Cerebellar cortex (tissue), 1 donor: ENCODE results near the gene GLS.
A peak's percentile ranks its signal among the peaks of the same experiment; 100 is the strongest.
"Not testable (repeated sequence)": the region's sequence is repeated elsewhere in the genome, so short reads cannot be mapped to it uniquely, and the experiment has no call there.

Experiments used
- DNase-seq: peaks from one replicate; pipeline ENCODE4 v3.0.0-alpha.2; 2015; ENCODE audit warnings: low spot score

GLS gene

GRCh38 chr2:190933361-190933760, 52.7 kb downstream of the GLS start:
- no peak for DNase-seq

DNA sequence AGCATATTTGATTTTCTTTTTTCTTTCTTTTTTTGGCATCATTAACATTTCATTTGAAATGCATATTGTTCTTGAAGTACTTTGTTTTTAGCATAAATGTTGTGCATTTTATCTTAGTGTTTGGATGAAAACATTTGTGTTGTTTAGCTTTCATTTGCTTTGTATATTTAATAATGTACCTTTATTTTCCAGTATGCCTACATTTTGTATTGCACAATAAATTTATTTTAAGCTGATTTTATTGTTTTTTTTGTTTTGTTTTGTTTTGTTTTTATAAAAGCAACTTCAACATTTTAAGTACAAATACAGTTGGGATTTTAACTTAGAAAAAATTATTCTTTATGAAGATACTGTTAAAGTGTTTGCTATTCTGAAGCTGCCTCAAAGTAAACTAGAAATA, 54.4 kb downstream of the GLS start:
- DNase-seq = no peak

DNA sequence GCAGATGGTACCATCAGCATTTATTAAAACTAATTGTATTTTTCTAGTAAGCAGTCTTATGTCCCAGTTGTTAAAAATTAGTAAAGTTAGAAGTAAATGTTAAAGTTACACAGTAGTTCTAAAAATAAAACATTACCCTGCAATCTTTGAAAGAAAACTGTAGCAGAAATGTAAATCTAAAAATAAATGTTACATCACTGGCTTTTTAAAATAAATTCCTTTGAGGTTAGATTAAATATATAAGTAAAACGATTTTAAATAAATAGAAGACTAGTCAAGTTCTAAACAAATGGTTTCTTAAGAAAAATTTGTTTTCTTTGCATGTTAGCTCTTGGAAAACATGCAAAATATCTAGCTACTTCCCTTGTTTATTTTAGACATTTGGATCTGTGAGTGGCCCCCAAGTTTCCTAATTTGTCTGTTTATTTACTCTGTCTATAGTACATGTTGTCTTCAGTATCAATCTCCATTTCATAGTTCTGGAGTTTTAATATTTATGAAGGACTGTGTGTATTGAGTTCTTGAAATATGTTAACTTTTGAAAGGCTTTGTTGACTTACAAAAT, 58.2 kb downstream of the GLS start:
- DNase-seq = no peak

DNA sequence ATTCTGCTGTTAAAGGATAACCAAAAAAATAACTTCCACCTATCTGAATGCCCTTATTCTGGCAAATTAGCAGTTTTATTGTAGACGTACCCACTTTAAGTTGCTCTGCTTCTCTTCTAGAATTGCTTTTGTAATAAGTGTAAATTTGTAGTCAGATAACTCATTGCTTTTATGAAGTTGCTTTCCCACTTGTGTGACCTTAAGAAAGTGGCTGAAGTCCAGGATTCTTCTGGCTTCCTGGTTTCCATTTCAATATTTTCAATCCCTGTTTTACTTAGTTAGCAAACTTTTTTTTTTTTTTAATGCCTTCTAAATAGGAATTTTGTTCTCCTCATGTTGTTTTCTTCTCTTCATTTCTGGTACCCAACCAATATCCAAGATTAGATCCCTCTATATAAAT, 59.8 kb downstream of the GLS start:
- DNase-seq = no peak

DNA sequence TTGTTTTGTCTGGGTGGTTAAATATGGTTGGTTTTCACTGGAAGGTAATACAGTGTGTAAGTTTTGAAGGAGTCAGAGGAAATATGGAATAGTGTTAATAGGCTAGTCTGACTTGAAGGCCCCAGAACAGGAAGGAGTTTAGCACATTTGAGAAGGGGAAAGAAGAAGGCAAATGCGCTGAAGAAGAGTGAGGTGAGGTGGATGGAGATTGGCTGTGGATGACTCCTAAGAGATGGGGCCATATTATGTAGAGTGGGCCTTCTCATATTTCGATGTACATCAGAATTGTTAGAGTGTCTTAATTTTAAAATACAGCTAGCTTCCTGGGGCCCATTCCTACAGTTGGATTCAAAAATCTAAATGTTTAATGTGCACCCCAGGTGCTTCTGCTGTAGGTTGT, 61.0 kb downstream of the GLS start:
- no peak for DNase-seq

- DNase-seq = no peak
Measured at GRCh38 chr2:190942697-190943096, 62.1 kb downstream of the GLS start.

DNA sequence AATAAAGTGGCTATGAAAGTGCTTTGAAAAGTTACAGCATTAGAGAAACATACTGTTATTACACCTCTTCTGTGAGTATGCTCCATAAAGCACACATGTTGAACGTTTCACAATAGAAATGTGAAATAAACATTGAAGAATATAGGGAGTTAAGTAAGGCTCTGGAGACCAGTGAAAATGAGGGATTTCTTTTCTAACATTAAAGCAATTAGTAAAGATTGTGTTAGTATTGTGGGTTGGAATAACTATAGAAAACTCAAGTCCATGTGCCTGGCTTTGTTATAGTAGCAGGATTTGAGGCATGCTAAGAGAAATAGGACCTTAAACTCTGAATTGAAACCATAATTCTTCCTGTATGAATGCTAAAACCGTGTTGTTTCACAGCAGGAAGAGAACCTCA, 63.1 kb downstream of the GLS start:
- no peak for DNase-seq

DNA sequence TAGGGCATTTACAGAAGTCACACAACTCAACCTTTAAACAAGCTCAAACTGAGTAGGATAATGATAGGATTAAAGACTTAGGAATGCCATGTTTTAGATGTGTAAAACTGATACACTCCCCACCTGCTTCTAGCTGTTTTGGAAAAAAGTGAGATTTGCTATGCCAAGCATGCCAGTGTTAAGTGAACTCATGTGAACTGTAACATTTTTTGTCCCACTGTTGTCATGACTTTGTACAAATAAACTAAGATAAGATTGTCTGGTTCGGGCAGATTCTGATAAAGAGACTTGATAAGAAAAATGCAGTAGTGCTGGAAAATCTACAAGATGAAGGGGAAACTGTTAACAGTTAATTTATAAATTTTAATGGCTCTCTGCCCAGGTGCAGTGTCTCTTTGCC, 66.5 kb downstream of the GLS start:
- DNase-seq = no peak

DNA sequence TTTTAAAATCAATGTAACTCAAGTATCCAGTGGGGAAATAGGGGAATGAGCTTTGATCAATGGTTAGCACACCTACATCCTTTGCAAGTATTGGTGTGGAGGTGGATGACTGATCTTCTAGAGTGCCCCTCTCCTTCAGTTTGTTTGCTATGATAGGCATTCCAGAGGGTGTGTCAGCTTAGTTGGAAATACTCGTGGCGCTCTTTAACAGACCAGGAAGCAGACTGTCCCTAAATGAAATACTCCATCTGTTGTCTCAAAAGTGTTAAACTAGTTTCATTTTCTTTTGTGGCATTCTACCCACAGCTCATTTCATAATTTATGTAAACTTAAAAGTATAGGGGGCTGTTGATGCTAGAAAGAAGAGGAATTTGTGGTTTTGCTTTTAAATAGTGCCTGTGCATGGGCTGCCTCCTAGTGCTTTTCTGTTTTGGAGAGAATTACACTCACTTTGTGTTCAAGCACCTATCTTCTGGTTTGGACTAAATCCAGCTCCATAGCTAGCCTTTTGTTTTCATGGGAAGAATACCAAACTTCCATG, 67.2 kb downstream of the GLS start:
- peak; percentile 32 for DNase-seq

DNA sequence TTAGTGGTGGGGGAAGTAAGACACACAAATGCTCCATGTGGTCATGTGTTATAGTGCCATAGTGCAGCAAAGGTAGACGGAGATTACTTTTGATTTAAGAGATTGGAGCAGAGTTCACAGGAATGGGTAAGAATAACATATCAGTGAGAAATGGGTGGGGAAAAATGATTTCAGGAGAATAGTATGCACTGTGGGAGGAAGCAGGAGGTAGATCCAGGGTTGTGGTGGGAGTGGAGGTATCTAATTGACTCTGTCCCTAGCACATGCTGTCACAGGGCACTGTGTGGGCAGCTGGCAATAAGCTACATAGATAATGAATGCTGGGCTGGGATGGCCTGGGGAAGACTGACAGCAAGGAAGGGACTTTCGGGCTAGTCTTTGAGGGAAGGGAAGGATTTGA, 68.0 kb downstream of the GLS start:
- no peak for DNase-seq

GRCh38 chr2:190950566-190950991, 70.0 kb downstream of the GLS start:
- peak; percentile 78 for DNase-seq

- DNase-seq = no peak
Measured at GRCh38 chr2:190953257-190953656, 72.6 kb downstream of the GLS start.

- DNase-seq = no peak
Measured at GRCh38 chr2:190959911-190960788, 79.5 kb downstream of the GLS start.

GRCh38 chr2:190961117-190961516, 80.5 kb downstream of the GLS start:
- DNase-seq = not testable (repeated sequence)

- no peak for DNase-seq
Measured at GRCh38 chr2:190961918-190962487, 81.4 kb downstream of the GLS start.

- DNase-seq = no peak
Measured at GRCh38 chr2:190963088-190963487, 82.5 kb downstream of the GLS start.

DNA sequence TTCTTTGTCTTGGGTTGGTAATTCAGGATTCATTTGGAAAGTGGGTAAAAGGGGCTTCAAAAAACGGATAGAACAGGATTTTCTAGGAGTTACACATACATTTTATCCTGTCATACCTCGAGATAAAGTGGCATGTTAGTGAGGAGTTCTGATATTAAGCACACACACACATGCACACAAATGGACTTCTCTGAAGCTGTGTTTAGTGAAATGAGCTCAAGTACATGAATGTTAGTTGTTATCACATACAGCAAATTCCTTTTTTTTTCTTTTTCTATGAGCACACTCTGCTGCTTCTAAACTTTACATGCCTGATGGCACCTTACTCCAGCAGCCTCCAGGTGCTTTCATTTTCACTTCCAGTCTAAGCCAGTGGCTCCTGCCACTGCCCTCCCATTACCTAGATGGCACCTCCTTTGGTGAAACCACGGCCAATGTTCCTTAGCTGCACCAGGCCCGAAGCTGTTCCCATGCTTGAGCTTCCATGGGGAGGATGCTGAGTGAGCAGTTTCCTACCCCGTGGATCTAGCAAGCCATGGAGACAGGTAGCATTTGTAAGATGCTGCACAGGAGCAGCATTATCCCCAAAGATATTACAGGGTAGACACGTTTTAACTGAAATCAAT, 83.7 kb downstream of the GLS start:
- DNase-seq = no peak

GRCh38 chr2:190965580-190966222, 85.1 kb downstream of the GLS start:
- peak; percentile 21 for DNase-seq

- no peak for DNase-seq
Measured at GRCh38 chr2:190968522-190968921, 87.9 kb downstream of the GLS start.

DNA sequence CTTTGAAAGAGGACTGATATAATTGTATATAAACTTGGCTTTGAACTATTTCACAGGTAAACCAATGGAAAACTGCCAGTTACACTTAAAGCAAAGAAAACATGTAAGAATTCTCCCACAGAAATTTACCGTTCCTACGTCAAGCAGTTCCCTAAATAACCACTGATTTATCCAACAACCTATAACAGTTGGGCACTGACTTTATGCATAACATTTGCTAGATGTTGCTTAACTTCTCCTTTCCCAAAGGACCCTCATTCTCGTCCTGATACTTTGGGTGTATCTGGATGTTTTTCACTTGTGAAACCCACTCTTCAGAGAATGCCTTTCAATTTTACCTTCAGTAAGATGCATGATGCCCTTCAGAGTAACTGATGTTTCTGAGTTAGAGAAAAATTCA, 89.5 kb downstream of the GLS start:
- DNase-seq = no peak

DNA sequence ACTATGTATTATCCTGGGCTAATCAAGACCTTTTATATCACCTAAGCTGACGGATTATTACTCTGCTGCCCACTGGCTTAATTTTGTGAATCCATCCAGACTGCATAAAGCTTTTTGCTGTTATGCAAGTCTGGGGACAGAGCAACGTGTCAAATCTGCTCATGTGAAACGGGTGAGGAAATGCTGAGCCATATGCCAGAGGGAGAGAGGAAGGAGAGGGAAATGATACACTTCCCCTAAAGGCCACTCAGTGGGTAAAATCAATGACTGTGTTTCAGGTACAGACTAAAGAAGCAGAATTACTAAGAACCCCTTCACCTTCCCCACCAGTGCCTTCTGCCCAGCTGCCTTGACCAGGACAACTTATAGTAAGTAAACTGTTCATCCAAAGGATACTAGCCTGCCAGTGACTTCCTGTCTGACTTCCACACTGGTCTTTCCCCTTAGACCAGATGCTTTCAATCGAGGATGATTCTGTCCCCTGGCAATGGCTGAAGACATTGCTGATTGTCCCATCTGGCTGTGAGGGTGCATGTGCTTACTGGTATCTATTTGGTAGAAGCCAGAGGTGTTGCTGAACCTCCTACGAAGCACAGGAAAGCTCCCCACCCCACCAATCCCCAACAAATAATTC, 90.4 kb downstream of the GLS start:
- no peak for DNase-seq

DNA sequence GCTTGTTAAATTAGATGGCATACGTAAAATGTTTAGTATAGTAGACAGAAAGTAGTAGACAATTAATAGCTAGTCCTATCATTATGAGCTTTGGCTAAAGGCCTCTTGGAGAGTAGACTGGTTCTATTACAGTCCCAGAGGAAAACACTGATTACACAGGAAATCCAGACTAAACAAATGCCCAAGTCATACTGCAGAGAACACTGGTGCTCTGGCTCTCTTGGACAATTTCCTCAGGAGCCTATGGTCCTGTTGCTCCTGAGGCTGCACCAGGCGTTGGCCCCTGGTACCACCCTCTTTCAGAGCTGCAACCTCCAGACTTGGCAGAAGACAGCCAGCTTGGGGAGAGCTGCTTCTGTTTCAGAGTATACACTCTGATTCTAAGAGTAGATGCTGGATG, 91.6 kb downstream of the GLS start:
- no peak for DNase-seq
